VCaP (cell line): ENCODE data around the gene DTNB.

ENCODE experiments used
- H3K27ac ChIP-seq: fragments of 450-650 bp; 2 replicates; pipeline ENCODE4 v1.5.1; 2017
- TF ChIP-seq, protein P1 (sequence below): fragments of 450-650 bp; conservative IDR thresholded peaks from 2 replicates; pipeline ENCODE4 v1.5.1; 2017; ENCODE audit warnings: mild to moderate bottlenecking, moderate library complexity

DTNB gene

DNA sequence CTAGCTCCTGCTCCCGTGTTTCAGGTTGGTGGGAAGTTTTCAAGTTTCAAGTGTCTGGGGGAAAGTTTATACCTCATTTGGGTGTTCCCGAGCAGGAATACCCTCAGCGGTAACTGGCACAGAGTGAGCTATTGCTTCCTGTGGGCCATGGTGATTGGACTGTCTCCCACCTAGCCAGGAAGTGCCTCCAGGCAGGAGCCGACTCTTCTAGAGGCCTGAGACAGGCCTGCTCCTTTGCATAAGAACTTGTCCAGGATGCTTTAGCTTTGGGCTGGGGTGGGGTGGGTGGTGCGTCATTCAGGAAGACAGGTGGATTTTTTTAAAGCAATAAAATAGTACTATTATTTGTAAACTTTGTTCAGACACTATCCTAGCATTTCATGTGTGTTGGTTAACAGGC is 308.1 kb downstream of the DTNB start:
- TF ChIP-seq, protein P1, sequence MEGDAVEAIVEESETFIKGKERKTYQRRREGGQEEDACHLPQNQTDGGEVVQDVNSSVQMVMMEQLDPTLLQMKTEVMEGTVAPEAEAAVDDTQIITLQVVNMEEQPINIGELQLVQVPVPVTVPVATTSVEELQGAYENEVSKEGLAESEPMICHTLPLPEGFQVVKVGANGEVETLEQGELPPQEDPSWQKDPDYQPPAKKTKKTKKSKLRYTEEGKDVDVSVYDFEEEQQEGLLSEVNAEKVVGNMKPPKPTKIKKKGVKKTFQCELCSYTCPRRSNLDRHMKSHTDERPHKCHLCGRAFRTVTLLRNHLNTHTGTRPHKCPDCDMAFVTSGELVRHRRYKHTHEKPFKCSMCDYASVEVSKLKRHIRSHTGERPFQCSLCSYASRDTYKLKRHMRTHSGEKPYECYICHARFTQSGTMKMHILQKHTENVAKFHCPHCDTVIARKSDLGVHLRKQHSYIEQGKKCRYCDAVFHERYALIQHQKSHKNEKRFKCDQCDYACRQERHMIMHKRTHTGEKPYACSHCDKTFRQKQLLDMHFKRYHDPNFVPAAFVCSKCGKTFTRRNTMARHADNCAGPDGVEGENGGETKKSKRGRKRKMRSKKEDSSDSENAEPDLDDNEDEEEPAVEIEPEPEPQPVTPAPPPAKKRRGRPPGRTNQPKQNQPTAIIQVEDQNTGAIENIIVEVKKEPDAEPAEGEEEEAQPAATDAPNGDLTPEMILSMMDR = no peak
- H3K27ac ChIP-seq = no peak overlapping the region

DNA sequence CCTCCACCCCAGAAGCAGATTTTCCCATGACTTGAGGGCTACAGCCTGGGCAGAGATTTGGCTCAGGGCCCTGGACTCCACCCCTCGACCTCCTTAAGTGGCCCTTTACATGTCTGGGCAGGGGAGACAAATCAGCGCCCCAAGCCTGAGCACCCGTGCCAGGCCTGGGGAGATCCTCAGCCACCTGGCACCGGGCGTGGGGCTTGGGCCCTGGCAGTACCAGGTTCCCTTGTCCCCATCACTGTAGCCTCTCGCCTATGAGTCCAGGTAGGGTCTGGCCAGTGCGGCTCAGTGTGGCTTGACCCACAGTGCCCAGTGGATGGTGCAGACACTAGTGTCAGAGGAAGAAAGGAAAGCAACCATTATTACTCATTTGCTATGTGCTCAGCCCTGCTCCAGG is 309.6 kb downstream of the DTNB start:
- H3K27ac ChIP-seq = no peak overlapping the region
- TF ChIP-seq, protein P1 = no peak

DNA sequence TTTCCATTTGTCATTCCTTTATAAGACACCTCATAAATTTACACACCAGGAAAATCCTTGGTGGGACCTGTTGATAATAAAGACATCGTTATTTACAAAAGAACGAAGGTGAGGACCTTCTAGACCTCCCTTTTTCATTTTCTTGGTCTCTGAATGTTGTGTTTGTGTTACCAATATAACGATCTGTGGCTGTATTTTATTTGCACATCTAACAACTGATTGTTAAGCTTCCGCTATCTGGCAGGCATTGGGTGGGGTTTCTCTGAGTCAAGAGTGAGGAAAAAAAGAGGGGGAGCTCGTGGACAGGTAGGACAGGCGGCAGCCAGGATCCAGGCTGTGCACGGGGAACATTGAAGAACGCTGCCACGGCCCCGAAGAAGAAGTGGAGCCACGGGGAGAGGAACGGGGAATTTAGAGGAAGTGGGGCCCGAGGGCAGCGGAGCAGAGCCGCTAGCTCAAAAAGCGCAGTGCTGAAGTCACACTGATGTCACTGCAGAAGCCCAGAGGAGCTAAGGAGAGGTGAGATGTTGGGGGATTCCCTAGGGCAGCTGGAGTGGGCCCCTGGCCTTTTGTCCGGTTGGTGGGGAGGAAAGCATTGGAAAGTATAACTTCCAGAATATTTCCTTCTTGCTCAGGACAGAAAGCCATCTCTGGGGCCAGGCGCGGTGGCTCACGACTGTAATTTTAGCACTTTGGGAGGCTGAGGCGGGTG is 310.8 kb downstream of the DTNB start:
- H3K27ac ChIP-seq = no peak overlapping the region; the same call in 1 of the 2 replicates
- TF ChIP-seq, protein P1 = no peak

DNA sequence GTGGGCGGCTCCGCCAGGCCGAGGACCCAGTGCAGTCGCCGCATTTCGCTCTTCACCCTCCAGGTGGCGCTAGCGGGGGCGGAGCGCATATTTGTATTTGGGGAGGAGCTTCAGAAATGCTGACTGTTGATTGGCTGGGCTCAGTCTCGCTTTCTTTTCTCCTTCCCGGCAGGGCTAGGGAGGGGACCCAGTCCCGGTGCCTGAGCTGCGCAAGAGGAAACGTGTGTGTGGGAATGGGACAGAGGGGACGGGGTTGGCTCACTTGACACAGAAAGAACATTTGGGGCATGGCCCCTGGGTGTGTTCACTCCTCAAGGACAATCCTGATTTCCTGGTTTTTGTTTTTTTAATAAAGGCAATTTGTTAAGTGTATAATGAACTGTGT is 311.3 kb downstream of the DTNB start:
- TF ChIP-seq, protein P1 = peak; percentile 98
- H3K27ac ChIP-seq = no peak overlapping the region; the same call in 1 of the 2 replicates

DNA sequence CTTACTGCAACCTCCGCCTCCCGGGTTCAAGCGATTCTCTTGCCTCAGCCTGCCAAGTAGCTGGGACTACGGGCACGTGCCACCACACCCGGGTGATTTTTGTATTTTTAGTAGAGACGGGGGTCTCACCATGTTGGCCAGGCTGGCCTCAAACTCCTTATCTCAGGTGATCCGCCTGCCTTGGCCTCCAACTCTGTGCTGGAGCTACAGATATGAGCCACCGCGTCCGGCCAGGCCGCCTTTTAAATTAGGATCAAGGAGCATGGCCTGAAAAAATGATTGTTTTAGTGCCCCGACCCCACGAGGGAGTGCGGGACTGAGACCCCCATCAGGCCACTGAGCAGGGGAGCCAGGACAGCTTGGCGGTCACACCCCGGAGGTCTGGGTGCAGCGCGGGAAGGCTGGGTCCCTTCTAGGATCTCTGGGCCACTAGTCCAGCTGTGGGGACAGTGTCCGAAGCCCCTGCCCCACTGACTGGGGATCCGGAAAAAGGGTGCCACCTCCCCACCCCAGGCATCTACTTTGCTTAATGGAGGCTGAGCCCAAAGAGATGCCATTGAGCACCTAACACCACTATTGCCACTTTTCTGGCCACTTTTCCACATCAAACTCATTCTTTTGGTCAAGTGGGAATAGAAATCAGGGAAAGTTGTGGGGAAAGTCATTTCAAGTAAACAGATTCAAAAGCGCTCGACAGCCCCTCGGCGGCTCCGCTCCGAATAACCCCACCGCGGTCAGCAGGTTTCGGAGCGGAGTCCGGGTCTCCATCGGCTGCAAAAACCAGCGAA is 311.9 kb downstream of the DTNB start:
- H3K27ac ChIP-seq = no peak overlapping the region
- TF ChIP-seq, protein P1 = no peak

DNA sequence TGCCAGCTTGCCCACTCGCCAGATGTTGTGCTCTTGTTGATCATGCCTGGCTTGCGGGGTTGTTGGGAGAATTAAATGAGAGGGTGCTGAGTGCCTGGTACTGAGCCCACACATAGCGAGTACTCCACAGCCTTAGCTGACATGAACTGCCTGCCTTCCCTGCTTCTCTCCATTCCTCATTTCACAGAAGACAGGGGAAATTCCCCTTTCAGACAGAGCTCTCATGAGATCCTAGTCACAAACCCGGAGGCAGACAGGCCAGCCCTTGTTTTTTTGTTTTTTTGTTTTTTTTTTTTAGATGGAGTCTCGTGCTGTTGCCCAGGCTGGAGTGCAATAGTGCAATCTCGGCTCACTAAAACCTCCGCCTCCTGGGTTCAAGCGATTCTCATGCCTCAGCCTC is 314.5 kb downstream of the DTNB start:
- TF ChIP-seq, protein P1 = no peak
- no peak overlapping the region for H3K27ac ChIP-seq

DNA sequence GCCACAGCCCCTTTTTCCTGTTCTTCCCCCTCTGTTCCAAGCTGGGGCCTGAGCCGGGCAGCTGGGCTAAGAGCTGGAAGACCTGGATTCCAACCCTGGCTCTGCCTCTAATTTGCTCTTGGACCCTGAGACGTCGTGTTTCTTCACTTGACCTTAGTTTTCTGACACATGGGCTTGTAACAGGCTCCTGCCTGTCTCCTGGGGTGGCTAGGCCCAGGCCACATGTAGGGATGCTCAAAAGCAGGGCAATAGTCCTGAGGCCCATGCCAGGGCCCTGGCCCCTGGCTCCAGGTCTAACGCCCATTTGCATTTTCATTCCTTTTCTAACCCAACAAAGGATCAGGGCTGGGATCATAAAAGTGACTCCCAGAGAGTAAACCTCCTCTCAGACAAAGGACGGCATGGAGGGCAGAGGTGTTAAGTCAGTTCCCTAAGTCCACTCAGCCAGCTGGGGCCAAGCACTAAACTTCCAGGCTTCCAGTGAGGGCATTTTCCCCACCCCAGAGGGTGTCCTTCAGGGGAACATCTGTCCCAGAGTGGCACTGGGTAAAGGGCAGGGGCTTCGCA is 315.0 kb downstream of the DTNB start:
- H3K27ac ChIP-seq = no peak overlapping the region
- TF ChIP-seq, protein P1 = no peak
